HEK293 (cell line): ENCODE results near the gene GALNT9.

Experiments
- HOXA7 ChIP-seq: sonication (generic); formaldehyde crosslinking; IDR thresholded peaks from 2 replicates; pipeline ENCODE4 v1.8.1; 2022; ENCODE audit warnings: missing genetic modification reagents, borderline replicate concordance
- IKZF3 ChIP-seq: fragments of 450-650 bp; IDR thresholded peaks from 2 replicates; pipeline ENCODE4 v1.5.0; 2018; ENCODE audit warnings: missing biosample characterization, mild to moderate bottlenecking, missing genetic modification characterization, moderate library complexity
- SETDB1 ChIP-seq: IDR thresholded peaks from one replicate; pipeline ENCODE4 v1.6.1; 2017; ENCODE audit warnings: mild to moderate bottlenecking, low read length, moderate library complexity, mixed read lengths; ENCODE audit not compliant: insufficient read length
- TCF7L2 ChIP-seq: IDR thresholded peaks from 2 replicates; pipeline ENCODE4 v1.6.1; 2011; ENCODE audit warnings: low read depth, mild to moderate bottlenecking, inconsistent platforms, low read length, moderate library complexity, borderline replicate concordance
- YY1 ChIP-seq: fragments of 450-650 bp; formaldehyde crosslinking; IDR thresholded peaks from 2 replicates; pipeline ENCODE4 v1.5.1; 2018; ENCODE audit warnings: missing biosample characterization, missing genetic modification characterization
- ZEB2 ChIP-seq: fragments of 450-650 bp; formaldehyde crosslinking; IDR thresholded peaks from 2 replicates; pipeline ENCODE4 v1.5.1; 2016; ENCODE audit warnings: missing biosample characterization, missing genetic modification characterization
- ZNF416 ChIP-seq: fragments of 450-650 bp; formaldehyde crosslinking; IDR thresholded peaks from 2 replicates; pipeline ENCODE4 v1.5.1; 2016; ENCODE audit warnings: missing biosample characterization, missing genetic modification characterization
- ZNF530 ChIP-seq: fragments of 450-650 bp; formaldehyde crosslinking; IDR thresholded peaks from 2 replicates; pipeline ENCODE4 v1.5.1; 2016; ENCODE audit warnings: low read depth, missing biosample characterization, missing genetic modification characterization
- ZNF571 ChIP-seq: fragments of 450-650 bp; formaldehyde crosslinking; IDR thresholded peaks from 2 replicates; pipeline ENCODE4 v1.5.0; 2017; ENCODE audit warnings: missing biosample characterization, missing genetic modification characterization
- ZNF677 ChIP-seq: fragments of 450-650 bp; IDR thresholded peaks from 2 replicates; pipeline ENCODE4 v1.5.0; 2018; ENCODE audit warnings: missing biosample characterization, mild to moderate bottlenecking, missing genetic modification characterization, moderate library complexity
- TF ChIP-seq, protein P1 (sequence below): fragments of 450-650 bp; formaldehyde crosslinking; IDR thresholded peaks from 2 replicates; pipeline ENCODE4 v1.5.1; 2016; ENCODE audit warnings: missing biosample characterization, missing genetic modification characterization
- TF ChIP-seq, protein P2 (sequence below): fragments of 450-650 bp; formaldehyde crosslinking; IDR thresholded peaks from 2 replicates; pipeline ENCODE4 v1.5.1; 2016; ENCODE audit warnings: missing biosample characterization, missing genetic modification characterization

DNA sequence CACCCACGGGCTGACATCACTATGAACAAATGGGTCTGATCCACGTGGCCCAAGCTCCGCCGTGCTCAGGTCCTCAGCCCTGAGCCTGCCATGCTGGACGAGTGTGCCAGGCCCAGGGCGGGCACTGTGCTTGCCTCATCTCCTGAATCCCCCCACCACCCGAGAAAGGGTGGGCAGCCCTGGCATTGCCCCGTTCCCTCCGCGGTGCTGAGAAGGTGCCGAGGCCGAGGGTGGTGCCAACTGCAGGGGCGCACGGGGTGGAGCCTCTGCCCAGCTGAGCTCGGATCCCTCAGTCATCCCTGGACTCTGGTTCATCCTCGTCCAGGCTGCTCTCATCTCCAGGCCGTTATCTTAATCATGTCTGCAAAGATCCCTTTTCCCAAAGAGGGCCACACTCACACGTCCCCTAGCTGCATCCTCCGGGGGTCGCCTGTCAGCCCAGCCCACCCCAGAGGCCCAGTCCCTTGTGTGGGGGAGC, 124.6 kb downstream of the GALNT9 start:
- TF ChIP-seq ZNF677 (tag by site-specific recombination) (no peak), ZNF416 (tag by site-specific recombination) (no peak), TCF7L2 (no peak), HOXA7 (CRISPR knock-in tag) (no peak), ZNF571 (tag by site-specific recombination) (no peak), ZNF530 (tag by site-specific recombination) (no peak), YY1 (tag by site-specific recombination) (no peak), SETDB1 (no peak), ZEB2 (tag by site-specific recombination) (no peak), IKZF3 (tag by site-specific recombination) (no peak)
- TF ChIP-seq, protein P1, sequence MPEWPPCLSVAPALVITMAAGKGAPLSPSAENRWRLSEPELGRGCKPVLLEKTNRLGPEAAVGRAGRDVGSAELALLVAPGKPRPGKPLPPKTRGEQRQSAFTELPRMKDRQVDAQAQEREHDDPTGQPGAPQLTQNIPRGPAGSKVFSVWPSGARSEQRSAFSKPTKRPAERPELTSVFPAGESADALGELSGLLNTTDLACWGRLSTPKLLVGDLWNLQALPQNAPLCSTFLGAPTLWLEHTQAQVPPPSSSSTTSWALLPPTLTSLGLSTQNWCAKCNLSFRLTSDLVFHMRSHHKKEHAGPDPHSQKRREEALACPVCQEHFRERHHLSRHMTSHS (tag by site-specific recombination) = no peak
- TF ChIP-seq, protein P2, sequence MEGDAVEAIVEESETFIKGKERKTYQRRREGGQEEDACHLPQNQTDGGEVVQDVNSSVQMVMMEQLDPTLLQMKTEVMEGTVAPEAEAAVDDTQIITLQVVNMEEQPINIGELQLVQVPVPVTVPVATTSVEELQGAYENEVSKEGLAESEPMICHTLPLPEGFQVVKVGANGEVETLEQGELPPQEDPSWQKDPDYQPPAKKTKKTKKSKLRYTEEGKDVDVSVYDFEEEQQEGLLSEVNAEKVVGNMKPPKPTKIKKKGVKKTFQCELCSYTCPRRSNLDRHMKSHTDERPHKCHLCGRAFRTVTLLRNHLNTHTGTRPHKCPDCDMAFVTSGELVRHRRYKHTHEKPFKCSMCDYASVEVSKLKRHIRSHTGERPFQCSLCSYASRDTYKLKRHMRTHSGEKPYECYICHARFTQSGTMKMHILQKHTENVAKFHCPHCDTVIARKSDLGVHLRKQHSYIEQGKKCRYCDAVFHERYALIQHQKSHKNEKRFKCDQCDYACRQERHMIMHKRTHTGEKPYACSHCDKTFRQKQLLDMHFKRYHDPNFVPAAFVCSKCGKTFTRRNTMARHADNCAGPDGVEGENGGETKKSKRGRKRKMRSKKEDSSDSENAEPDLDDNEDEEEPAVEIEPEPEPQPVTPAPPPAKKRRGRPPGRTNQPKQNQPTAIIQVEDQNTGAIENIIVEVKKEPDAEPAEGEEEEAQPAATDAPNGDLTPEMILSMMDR (tag by site-specific recombination) = no peak
